HG03108 (cell line): ENCODE results near the gene GBP6.
"Not testable (repeated sequence)": the region's sequence is repeated elsewhere in the genome, so short reads cannot be mapped to it uniquely, and the experiment has no call there.

Source experiments
- ATAC-seq: cut with Tn5 transposase; IDR thresholded peaks from one replicate; pipeline ENCODE4 v1.9.1; 2021; ENCODE audit warnings: moderate library complexity; ENCODE audit not compliant: unreplicated experiment

The GBP6 gene

DNA sequence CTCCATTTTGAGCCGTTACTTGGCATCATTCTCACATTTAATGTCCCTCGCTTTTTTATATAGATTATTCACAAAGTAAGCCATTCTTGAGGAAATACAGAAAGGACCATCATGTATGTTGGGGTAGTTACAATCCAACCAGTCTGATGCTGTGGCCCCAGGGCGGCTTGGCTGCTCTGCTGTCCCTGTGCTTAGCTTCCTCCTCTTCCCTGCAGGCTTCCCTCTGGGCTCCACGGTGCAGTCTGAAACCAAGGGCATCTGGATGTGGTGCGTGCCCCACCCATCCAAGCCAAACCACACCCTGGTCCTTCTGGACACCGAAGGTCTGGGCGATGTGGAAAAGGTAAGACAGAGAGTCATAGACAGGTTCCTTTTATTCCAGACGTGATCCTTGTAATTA lies 5.5 kb downstream of the GBP6 start:
- ATAC-seq: no peak

DNA sequence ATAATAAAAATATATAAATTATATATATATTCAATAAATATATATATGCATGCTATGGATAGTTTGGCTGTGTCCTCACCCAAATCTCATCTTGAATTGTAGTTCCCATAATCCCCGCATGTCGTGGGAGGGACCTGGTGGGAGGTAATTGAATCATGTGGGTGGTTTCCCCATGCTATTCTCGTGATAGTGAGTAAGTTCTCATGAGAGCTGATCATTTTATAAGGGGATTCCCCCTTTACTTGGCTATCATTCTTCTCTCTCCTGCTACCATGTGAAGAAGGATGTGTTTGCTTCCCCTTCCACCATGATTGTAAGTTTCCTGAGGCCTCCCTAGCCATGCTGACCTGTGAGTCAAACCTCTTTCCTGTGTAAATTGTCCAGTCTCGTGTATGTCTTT lies 10.0 kb downstream of the GBP6 start:
- not testable (repeated sequence) for ATAC-seq

DNA sequence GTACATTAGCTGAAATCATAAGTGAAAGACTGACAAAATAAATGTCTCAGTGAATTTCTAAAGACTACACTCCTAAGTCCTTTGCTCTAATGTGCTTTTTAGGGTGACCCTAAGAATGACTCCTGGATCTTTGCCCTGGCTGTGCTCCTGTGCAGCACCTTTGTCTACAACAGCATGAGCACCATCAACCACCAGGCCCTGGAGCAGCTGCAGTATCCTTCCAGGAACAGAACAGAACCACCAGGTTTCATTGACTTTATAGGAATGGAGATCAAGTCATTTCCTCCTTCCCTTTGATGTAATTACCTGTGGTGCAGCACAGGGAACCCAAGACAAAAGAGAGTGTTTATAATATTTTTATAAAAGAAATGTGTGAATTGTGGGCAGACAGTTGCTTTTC lies 14.1 kb downstream of the GBP6 start:
- ATAC-seq: no peak

DNA sequence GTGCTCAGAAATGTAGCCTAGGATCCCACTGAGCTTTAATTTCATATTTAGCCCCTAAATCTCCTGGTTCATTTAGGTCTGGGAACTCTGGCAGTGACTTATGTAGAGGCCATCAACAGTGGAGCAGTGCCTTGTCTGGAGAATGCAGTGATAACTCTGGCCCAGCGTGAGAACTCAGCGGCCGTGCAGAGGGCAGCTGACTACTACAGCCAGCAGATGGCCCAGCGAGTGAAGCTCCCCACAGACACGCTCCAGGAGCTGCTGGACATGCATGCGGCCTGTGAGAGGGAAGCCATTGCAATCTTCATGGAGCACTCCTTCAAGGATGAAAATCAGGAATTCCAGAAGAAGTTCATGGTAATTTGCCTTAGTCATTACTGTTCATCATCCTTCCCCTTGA lies 17.8 kb downstream of the GBP6 start:
- ATAC-seq: no peak

DNA sequence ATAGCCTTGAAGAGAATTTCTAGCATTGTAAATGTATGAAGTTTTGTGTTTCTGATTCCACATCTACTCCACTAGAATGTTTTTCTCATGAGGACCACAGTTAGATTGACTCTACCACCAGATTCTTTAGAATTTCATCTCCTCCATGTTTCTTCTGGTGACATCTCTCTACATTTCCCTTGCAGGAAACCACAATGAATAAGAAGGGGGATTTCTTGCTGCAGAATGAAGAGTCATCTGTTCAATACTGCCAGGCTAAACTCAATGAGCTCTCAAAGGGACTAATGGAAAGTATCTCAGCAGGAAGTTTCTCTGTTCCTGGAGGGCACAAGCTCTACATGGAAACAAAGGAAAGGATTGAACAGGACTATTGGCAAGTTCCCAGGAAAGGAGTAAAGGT lies 18.6 kb downstream of the GBP6 start:
- no peak for ATAC-seq

DNA sequence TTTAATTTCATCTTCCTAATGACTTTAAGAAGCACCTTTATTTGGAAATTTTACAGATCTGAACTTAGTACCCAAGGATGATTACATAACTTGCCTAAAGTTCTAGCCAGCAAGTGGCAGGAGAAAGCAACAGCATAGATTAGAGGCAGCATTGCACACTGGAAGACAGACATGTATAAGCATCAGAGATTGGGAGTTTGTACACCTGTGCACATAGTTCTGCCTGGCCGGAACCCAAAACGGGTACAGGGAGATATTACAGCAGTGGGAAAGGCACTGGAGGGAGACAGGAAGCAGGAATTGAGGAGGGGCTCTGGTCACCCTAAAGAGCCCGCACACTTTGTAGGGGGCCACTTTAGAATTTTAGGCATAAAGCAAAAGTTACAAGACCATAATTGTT lies 19.3 kb downstream of the GBP6 start:
- no peak for ATAC-seq

DNA sequence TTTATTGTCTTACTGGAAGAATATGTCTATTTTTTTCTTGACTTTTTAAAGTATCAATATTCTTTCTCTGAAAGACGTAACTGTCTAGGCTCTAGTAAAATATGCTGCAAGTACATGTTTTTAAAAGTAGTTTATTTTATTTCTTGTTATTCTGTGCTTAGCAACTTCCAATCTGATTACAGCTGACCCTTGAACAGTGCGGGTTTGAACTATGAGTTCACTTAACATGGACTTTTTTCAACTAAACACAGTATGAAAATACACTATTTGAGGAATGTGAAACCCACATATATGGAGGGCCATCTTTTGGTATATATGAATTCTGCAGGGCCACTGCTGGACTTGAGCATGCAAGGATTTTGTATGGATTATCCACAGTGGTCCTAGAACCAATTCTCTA lies 26.8 kb downstream of the GBP6 start:
- ATAC-seq: no peak

DNA sequence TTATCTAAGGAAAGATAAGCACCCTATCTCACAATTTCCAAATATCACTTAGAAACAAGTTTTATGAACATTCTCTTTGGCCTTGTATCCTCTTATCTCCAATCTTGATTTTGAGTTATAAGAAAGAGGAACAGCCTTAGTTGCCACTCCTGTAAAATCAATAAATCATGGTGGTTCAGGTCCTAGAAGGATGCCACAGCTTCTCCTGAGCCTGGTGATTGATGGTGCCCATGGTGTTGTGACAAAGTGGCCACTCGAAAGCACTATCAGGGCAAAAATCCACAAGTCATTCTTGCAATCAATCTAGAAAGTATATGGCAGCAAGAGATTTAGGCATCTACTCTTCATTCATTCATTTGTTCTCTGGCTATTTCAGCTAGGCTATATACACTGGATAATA lies 27.8 kb downstream of the GBP6 start:
- no peak for ATAC-seq

DNA sequence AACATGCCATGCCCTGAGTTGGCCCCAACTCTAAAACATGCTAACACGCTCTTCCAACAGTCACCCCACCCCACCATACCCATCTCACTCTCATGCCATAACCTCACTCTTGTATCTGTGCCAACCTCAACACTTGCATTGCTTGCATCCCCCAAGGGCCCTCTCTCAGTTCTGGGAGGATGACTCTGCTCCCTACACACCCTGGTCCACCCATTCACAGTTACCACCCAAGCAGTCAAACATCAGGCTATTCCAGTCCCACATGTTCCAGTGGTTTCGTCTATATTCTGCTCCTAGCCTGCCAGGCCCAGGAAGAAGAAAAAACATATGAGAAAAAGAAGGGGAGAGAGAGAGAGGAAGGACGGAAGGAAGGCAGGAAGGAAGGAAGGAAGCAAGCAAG lies 31.0 kb downstream of the GBP6 start:
- ATAC-seq: no peak

DNA sequence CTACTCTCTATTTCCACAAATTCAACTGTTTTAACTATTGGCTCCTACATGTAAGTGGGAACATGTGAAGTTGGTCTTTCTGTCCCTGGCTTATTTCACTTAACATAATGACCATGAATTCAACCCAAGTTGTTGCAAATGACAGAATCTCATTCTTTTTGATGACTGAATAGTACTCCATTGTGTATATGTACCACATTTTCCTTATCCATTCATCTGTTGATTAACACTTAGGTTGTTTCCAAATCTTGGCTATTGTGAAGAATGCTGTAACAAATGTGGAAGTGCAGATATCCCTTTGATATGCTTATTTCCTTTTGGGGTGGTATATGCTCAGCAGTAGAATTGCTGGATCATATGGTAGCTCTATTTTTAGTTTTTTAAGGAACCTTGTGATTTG lies 33.0 kb downstream of the GBP6 start:
- no peak for ATAC-seq

DNA sequence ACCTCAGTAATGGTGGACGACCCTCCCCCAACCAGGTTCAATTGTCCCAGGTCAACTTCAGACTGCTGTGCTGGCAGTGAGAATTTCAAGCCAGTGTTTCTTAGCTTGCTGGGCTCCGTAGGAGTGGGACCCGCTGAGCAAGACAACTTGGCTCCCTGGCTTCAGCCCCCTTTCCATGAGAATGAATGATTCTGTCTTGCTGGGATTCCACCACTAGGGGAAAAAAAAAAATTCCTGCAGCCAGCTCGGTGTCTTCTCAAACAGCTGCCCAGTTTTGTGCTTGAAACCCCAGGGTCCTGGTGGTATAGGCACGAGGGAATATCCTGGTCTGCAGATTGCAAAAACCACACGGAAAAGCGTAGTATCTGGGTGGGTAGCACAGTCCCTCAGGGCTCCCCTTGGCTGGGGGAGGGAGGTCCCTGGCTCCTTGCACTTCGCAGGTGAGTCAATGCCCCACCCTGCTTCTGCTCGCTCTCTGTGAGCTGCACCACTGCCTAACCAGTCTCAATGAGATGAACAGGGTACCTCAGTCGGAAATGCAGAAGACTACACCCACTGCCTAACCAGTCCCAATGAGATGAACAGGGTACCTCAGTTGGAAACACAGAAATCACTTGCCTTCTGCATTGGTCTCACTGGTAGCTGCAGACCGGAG lies 41.5 kb downstream of the GBP6 start:
- ATAC-seq: no peak

DNA sequence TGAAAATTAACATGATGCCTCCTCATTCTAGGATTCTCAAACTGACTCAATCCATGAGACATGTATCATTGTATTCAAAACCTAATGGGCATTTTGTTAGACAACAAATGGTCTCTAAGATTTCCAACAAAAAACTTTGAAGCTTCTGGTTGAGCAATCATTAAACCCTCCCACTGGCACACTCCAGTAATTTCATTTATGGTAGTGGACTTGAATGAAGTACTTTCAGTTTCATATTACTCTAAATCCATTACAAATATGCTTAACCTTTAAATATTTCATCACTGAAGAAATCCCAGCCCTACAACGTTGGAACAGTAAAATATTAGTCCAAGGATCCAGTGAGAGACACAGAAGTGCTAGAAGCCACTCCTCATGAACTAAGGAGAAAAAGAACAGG lies 43.5 kb downstream of the GBP6 start:
- no peak for ATAC-seq

DNA sequence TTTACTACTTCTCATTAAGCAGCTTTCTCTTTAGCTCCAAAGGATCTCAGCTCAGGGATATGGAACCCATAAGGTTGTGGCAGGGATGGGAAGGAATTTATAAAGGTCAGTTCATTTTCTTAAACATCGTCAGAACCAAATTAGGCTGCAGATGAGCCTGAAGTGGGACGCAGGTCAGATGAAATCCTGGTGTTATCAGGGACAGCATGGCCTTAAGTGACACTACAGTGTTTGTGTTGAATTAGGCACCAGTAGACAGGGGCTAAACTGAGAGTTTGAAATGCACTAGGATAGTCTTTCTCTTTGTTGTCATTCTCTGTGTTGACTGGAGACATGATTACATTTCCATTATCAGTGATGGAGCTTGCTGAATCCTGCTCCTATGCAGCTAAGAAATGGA lies 43.9 kb downstream of the GBP6 start:
- ATAC-seq: not testable (repeated sequence)

DNA sequence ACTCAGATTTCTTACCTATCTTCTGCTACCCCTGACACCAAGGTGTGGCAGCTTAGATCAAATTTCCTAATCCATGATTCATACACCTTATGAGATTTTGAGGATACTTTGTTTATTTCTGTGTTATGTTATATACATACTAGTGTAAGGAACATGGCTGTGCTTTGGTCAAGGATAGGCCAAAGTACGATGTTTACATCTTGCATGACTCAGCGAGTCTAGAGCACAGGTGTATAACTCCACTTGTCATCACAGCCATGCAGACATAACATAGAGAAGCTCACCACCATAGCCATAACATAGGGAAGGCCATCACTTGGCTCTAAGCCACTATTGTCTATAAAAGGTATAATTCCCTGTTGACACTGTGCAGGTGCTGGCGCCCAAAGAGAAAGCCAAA lies 61.2 kb downstream of the GBP6 start:
- ATAC-seq: no peak

DNA sequence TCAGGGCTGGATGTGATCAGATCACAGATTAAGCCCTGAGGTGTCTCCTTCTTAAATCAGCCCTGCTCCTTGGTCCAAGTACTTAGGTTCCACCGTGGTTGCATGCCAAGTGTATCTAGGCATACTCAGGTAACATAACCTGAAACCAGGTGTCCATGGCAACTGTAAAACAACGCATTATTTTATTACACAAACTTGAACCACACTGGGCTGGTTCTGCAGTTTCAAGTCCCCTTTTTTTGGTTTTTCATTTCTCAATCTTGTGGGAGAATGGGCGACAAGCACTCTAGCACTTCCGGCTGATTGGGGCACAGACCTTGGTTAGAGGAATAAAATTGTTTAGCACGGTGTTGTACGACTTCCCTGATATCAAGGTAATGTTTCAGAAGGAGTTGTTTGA lies 65.2 kb downstream of the GBP6 start:
- ATAC-seq: no peak

DNA sequence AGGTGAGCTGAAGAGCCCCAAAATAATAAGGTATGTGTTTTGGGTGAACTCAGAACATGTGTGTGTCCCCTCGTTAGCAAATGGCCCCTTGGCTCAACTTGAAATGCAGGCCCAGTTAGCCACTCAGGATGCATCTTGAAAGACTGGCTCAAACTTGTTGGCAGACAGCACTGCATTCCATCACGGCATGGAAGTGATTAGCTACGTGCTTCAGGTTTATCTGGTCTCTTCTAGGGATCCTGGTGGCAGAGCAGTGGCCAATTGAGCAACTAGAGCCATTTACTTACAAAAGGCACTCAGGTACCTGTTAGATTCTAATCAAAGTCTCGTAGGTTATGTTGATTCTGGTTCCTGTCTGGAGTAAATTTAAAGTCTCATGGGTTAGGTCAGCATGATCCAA lies 65.8 kb downstream of the GBP6 start:
- ATAC-seq: not testable (repeated sequence)

DNA sequence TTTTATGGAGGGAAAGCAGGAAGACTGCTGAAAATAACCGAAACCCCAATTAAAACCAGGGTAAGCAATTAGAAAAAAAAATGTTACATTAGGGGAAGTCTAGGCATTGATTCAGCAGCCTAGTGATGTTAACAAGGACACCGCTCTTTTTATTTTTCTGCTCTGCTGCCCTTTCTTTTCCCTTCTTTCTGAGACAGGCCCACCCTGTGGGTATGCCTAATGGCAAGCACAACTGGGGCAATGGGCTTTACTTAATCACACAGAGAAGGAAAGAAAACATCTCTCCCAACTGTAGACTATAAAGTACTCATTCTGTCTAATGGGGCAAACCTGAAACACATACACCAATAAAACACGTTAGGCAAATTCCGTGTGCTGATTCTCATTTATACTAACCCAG lies 69.6 kb downstream of the GBP6 start:
- ATAC-seq: no peak

DNA sequence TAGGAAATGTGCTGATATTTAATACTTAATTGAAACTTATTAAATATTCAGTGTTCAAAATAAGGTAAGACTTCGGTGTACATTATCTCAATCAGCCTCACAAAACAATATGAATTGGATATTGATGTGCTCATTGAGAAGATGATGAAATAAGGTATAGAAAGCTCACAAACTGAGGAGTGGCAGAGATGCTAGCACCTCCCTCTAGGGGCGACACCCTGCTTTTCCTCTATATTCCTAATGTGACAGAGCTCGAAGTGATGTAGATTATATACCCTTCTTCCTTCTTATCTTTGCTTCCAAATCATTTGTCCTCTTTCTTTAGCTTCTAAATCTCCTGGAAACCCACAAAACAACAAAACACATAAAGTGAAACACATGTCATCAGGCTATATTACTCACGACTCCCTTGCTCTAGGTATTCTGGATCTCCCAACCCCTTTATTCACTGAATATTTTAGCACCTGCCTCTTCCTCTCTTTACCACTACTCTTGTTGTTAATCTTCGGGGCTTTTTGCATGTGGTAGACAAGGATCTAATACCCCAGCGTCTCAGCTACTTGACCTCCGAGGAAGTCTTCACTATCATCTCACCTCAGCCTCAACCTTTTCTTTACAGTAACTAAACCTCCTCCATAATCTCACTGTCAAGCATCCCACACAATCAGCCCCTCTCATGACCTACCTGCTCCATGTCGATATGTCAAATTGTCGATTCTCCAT lies 70.4 kb downstream of the GBP6 start:
- not testable (repeated sequence) for ATAC-seq
